Ovary (tissue), 3 donors: ENCODE results near the gene JPT2.

ENCODE experiments used
- EP300 ChIP-seq: sonication (generic); formaldehyde crosslinking; IDR thresholded peaks from one replicate; pipeline ENCODE4 v1.6.1; 2017; ENCODE audit warnings: antibody characterized with exemption
- POLR2A ChIP-seq: fragments of 450-650 bp; IDR thresholded peaks from one replicate; pipeline ENCODE4 v1.6.1; 2017; ENCODE audit warnings: antibody characterized with exemption, mild to moderate bottlenecking, moderate library complexity
- TF ChIP-seq, protein P1 (sequence below), 3 donors: fragments of 450-650 bp in 2 of 3; fragments of 200-600 bp in 1 of 3; IDR thresholded peaks; one replicate each; pipeline versions ENCODE4 v1.5.1 to v1.8.0; 2016 to 2022; ENCODE audit warnings: antibody characterized with exemption in 3 of 3, mild to moderate bottlenecking in 1 of 3
- donor health status: DM: no; HTN: no; CAD: no.

DNA sequence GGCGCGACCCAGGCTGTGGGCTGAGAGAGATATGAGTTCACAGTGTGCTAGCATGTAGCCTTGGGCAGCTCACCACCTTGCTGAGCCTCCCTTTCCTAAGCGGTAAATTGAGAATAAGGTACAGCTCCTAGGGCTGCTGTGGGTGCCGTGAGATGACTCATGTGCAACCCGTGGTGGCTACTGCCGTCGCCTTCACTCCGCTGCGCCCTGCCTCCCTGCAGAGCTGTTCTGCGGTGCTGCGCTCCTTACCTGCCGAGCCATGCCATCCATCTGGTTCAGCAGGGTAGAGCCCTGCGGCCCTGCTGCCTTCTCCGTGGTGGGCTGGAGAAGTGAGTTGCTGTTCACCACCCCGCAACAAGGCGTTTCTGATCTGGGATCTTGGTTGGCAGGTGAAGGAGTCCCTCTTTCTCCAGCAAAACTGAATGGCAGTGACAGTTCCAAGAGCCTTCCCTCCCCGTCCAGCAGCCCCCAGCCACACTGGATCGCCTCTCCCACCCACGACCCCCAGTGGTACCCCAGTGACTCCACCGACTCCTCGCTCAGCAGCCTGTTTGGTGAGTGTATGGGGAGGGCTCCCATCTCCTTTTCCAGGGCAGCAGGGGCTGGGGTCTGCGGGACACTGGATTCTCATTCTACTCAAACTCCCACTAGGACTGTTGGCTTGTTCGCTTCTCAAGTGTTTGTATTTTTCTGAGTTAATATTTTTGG lies 9.3 kb upstream of the JPT2 start:
- TF ChIP-seq POLR2A, result no peak
- TF ChIP-seq, protein P1, sequence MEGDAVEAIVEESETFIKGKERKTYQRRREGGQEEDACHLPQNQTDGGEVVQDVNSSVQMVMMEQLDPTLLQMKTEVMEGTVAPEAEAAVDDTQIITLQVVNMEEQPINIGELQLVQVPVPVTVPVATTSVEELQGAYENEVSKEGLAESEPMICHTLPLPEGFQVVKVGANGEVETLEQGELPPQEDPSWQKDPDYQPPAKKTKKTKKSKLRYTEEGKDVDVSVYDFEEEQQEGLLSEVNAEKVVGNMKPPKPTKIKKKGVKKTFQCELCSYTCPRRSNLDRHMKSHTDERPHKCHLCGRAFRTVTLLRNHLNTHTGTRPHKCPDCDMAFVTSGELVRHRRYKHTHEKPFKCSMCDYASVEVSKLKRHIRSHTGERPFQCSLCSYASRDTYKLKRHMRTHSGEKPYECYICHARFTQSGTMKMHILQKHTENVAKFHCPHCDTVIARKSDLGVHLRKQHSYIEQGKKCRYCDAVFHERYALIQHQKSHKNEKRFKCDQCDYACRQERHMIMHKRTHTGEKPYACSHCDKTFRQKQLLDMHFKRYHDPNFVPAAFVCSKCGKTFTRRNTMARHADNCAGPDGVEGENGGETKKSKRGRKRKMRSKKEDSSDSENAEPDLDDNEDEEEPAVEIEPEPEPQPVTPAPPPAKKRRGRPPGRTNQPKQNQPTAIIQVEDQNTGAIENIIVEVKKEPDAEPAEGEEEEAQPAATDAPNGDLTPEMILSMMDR (IDR thresholded peaks at IDR 0.05), result no peak
- TF ChIP-seq EP300, result no peak
